Brain microvascular endothelial cell (primary cell): ENCODE data around the gene PBX4.

Experiments used
- DNase-seq: peaks from one replicate; pipeline ENCODE4 v3.0.0-alpha.2; 2020
- H3K27ac ChIP-seq: fragments of 250-450 bp; sonication (Bioruptor Pico); 2 replicates; pipeline ENCODE4 v1.5.1; 2020; ENCODE audit warnings: mild to moderate bottlenecking, moderate library complexity
- H3K27me3 ChIP-seq: fragments of 250-450 bp; sonication (Bioruptor Pico); replicated peaks from 2 replicates; pipeline ENCODE4 v1.5.1; 2020; ENCODE audit warnings: mild to moderate bottlenecking
- H3K36me3 ChIP-seq: fragments of 250-450 bp; sonication (Bioruptor Pico); replicated peaks from 2 replicates; pipeline ENCODE4 v1.5.1; 2020; ENCODE audit warnings: mild to moderate bottlenecking
- H3K4me3 ChIP-seq: 2 replicates; pipeline ENCODE4 v1.5.1; 2011; ENCODE audit warnings: low read depth, mild to moderate bottlenecking, control low read depth, low read length, moderate library complexity
- in situ Hi-C: cut with HindIII; loops from 2 replicates; pipeline ENCODE4 v1.10.0; 2017; ENCODE audit warnings: low sequenced_read_pairs, low pct_ligation_motif_present
- TF ChIP-seq, protein P1 (sequence below): IDR thresholded peaks from 2 replicates; pipeline ENCODE4 v1.5.1; 2011; ENCODE audit warnings: low read depth, mild to moderate bottlenecking, moderate library complexity, low read length, control low read depth, inconsistent platforms; ENCODE audit errors: missing control alignments

The PBX4 gene

DNA sequence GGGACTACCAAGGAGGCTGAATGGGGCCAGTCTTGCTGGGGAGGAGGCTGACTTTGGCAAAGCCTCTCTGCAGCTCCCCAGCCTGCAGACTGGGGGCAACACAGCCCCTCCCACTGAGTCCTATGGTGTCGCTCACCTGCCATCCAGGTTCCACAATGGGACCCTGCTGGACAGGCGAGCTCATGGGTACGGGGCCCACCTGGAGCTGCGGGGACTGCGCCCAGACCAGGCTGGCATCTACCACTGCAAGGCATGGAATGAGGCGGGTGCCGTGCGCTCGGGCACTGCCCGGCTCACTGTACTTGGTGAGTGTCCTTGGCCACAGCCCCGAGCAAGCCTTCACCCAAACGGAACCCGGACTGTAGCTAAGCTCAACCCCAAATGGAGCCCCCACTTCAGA lies 75.4 kb downstream of the PBX4 start:
- DNase-seq = no peak
- H3K36me3 ChIP-seq = no peaks in the 10 kb centered on the region
- no peak overlapping the region for H3K27ac ChIP-seq
- TF ChIP-seq, protein P1, sequence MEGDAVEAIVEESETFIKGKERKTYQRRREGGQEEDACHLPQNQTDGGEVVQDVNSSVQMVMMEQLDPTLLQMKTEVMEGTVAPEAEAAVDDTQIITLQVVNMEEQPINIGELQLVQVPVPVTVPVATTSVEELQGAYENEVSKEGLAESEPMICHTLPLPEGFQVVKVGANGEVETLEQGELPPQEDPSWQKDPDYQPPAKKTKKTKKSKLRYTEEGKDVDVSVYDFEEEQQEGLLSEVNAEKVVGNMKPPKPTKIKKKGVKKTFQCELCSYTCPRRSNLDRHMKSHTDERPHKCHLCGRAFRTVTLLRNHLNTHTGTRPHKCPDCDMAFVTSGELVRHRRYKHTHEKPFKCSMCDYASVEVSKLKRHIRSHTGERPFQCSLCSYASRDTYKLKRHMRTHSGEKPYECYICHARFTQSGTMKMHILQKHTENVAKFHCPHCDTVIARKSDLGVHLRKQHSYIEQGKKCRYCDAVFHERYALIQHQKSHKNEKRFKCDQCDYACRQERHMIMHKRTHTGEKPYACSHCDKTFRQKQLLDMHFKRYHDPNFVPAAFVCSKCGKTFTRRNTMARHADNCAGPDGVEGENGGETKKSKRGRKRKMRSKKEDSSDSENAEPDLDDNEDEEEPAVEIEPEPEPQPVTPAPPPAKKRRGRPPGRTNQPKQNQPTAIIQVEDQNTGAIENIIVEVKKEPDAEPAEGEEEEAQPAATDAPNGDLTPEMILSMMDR = no peak
- peaks cover 12% of the 10 kb centered on the region for H3K27me3 ChIP-seq
- no peak overlapping the region for H3K4me3 ChIP-seq
- in situ Hi-C loops = no loop called here

DNA sequence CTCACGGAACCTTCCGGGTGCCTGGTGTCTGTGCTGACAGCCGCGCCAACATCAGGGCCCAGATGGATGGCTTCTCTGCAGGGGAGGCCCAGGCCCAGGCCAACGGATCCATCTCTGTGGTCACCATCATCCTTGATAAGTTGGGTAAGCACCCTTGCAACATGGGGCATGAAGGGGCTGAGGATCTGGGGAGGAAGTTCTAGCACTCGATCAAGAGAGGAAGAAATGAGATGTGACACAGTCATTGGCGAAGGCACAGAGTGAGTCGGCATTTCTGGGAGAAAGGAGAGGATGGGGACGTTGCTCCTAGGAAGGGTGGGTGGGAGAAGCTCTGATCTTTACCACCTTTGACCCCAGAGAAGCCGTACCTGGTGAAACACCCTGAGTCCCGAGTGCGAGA lies 76.0 kb downstream of the PBX4 start:
- TF ChIP-seq, protein P1 = no peak
- Histone ChIP-seq H3K4me3 (no peak overlapping the region), H3K27me3 (peaks cover 15% of the 10 kb centered on the region), H3K27ac (no peak overlapping the region), H3K36me3 (no peaks in the 10 kb centered on the region)
- no peak for DNase-seq
- in situ Hi-C loops = no loop called here

DNA sequence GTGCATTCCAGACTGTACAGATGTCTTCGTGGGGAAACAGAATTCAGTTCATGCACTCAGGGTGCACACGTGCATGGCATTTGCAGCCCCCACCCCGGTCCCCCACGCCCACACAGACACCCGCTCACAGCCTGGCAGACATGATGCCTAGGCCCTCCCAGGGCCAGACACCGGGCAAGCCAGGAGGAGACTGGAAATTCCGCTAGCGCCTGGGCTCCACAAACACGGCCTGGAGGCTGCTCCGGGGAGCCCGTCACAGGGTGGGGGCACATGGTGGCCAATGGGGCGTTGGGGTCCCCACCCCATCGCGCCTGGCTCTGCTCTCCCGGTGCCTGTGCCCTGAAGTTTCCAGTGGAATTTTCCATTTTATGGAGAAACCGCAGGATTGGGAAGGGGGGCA lies 76.9 kb downstream of the PBX4 start:
- Histone ChIP-seq H3K27me3 (peaks cover 15% of the 10 kb centered on the region), H3K36me3 (no peaks in the 10 kb centered on the region), H3K27ac (no peak overlapping the region), H3K4me3 (no peak overlapping the region)
- in situ Hi-C loops = no loop called here
- no peak for DNase-seq
- TF ChIP-seq, protein P1 = no peak

DNA sequence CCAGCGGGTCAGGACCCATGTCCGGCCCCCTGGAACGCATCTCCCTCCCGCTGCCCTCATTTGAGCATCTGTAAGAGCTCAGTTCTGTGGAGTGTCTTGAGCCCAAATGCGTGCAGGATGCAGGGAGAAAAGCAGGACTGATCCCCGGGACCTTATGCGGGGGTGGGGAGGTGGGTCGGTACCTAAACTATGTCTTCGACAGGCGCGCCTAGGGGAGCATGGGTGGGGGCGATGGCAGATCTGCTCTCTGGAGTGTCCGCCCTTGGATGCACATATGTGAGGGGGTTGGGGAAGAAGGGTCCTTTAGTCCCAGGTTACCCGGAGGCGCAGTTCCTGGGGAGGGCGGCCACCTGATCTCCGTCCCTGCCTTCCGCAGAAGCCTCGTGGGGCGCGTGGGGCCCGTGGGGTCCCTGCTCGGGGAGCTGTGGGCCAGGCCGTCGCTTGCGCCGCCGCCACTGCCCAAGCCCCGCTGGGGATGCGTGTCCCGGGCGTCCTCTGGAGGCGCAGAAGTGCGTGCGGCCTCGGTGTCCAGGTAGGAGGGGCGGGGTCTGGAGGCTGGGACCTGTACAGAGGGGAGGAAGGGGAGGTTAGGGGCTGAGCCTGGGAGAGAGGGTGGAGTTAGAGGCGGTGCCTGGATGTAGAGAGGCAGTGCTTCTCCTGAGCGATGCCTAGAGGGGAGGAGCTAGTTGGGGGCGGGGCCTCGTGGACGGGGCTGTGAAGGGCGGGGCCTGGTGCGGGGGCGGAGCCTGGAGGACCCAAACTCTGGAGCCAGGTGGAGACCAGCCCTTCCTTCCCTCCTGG lies 77.6 kb downstream of the PBX4 start:
- H3K4me3 ChIP-seq = peak overlapping the region; percentile 3
- no peak overlapping the region for H3K27ac ChIP-seq
- DNase-seq = no peak
- peaks cover 15% of the 10 kb centered on the region for H3K27me3 ChIP-seq
- TF ChIP-seq, protein P1 = no peak
- no peaks in the 10 kb centered on the region for H3K36me3 ChIP-seq
- in situ Hi-C loops = no loop called here

DNA sequence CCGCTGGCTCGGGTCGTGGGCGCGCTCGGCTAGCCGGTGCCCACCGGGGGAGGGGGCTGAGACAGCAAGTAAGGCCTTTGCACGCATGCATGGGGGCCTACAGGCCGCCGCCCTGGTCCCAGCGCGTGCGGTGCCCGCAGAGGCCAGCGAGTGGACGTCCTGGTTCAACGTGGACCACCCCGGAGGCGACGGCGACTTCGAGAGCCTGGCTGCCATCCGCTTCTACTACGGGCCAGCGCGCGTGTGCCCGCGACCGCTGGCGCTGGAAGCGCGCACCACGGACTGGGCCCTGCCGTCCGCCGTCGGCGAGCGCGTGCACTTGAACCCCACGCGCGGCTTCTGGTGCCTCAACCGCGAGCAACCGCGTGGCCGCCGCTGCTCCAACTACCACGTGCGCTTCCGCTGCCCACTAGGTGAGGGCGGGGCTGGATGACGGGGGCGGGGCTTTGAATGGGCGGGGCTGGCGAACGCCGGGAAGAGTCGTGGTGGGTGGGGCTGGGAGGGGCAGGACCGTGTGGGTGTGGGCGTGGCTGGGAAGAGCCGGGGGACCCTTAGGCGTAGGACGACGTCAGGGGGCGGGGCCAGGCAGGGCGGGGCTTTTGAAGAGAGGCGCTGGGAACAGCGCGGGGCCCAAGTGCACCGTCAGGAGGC lies 78.3 kb downstream of the PBX4 start:
- in situ Hi-C loops = no loop called here
- Histone ChIP-seq H3K27ac (no peak overlapping the region), H3K27me3 (peaks cover 15% of the 10 kb centered on the region), H3K4me3 (no peak overlapping the region), H3K36me3 (no peaks in the 10 kb centered on the region)
- TF ChIP-seq, protein P1 = no peak
- DNase-seq = peak; percentile 56
